Neuronal stem cell (in vitro differentiated cells): ENCODE measurements around the gene BRPF1.

Source experiments
- DNase-seq: peaks from one replicate; pipeline ENCODE4 v3.0.0-alpha.2; 2013; ENCODE audit warnings: low spot score
- H2AFZ ChIP-seq: one replicate; pipeline ENCODE4 v1.6.1; 2013; ENCODE audit warnings: mild to moderate bottlenecking, low read length, inconsistent platforms
- H2AK5ac ChIP-seq: 2 replicates; pipeline ENCODE4 v1.6.1; 2013; ENCODE audit warnings: low read depth, mild to moderate bottlenecking, inconsistent platforms, low read length, moderate library complexity, mixed read lengths
- H2BK120ac ChIP-seq: 2 replicates; pipeline ENCODE4 v1.6.1; 2013; ENCODE audit warnings: low read depth, mild to moderate bottlenecking, inconsistent platforms, low read length, moderate library complexity, mixed read lengths
- H2BK12ac ChIP-seq: one replicate; pipeline ENCODE4 v1.6.1; 2013; ENCODE audit warnings: low read length, inconsistent platforms
- H2BK15ac ChIP-seq: 2 replicates; pipeline ENCODE4 v1.6.1; 2013; ENCODE audit warnings: mild to moderate bottlenecking, low read length, inconsistent platforms, mixed read lengths
- H2BK5ac ChIP-seq: one replicate; pipeline ENCODE4 v1.6.1; 2013; ENCODE audit warnings: inconsistent platforms, mild to moderate bottlenecking, low read length, moderate library complexity
- H3K14ac ChIP-seq: one replicate; pipeline ENCODE4 v1.6.1; 2013; ENCODE audit warnings: low read length, inconsistent platforms
- H3K18ac ChIP-seq: 2 replicates; pipeline ENCODE4 v1.6.1; 2013; ENCODE audit warnings: low read length, inconsistent platforms
- H3K23ac ChIP-seq: 2 replicates; pipeline ENCODE4 v1.6.1; 2013; ENCODE audit warnings: low read depth, mild to moderate bottlenecking, mixed read lengths, low read length, inconsistent platforms; ENCODE audit not compliant: poor library complexity
- H3K27ac ChIP-seq: replicated peaks from 3 replicates; pipeline ENCODE4 v1.5.1; 2013; ENCODE audit warnings: low read length, inconsistent platforms
- H3K27me3 ChIP-seq, 3 experiments: 2 replicates each; pipeline ENCODE4 v1.6.1; 2013; ENCODE audit warnings: low read length in 3 of 3, mild to moderate bottlenecking in 2 of 3, inconsistent platforms in 1 of 3, low read depth in 1 of 3, mixed read lengths in 1 of 3, moderate library complexity in 1 of 3; ENCODE audit not compliant: control insufficient read depth in 3 of 3, insufficient read depth in 3 of 3
- H3K36me3 ChIP-seq, 2 donors: replicated peaks in 1 of 2; 2 replicates each; pipeline ENCODE4 v1.6.1; 2013; ENCODE audit warnings: low read length in 2 of 2; ENCODE audit not compliant: control insufficient read depth in 2 of 2, insufficient read depth in 2 of 2
- H3K4ac ChIP-seq: 2 replicates; pipeline ENCODE4 v1.6.1; 2013; ENCODE audit warnings: inconsistent platforms, mild to moderate bottlenecking, low read length, moderate library complexity
- H3K4me1 ChIP-seq, 2 donors: 1 replicate in 1 of 2; 2 replicates in 1 of 2; pipeline ENCODE4 v1.6.1; 2013; ENCODE audit warnings: low read length in 2 of 2, low read depth in 1 of 2; ENCODE audit not compliant: control insufficient read depth in 2 of 2, insufficient read depth in 1 of 2
- H3K4me2 ChIP-seq: one replicate; pipeline ENCODE4 v1.6.1; 2013; ENCODE audit warnings: mild to moderate bottlenecking, low read length, inconsistent platforms; ENCODE audit not compliant: insufficient read depth, poor library complexity, severe bottlenecking
- H3K4me3 ChIP-seq, 2 donors: 2 replicates each; pipeline ENCODE4 v1.5.1; 2013; ENCODE audit warnings: low read length in 2 of 2, mild to moderate bottlenecking in 2 of 2, inconsistent platforms in 1 of 2, moderate library complexity in 1 of 2
- H3K79me1 ChIP-seq: one replicate; pipeline ENCODE4 v1.6.1; 2013; ENCODE audit warnings: low read depth, mild to moderate bottlenecking, inconsistent platforms, low read length, moderate library complexity
- H3K9ac ChIP-seq: one replicate; pipeline ENCODE4 v1.6.1; 2013; ENCODE audit warnings: mild to moderate bottlenecking, low read depth, low read length, inconsistent platforms; ENCODE audit not compliant: poor library complexity
- H3K9me3 ChIP-seq, 2 donors: replicated peaks in 1 of 2; 2 replicates each; pipeline versions ENCODE3 to v1.6.1; 2013; ENCODE audit warnings: low read length in 2 of 2, mild to moderate bottlenecking in 2 of 2, inconsistent platforms in 1 of 2, low read depth in 1 of 2, mixed read lengths in 1 of 2, moderate library complexity in 1 of 2; ENCODE audit not compliant: control insufficient read depth in 2 of 2, insufficient read depth in 1 of 2
- H4K8ac ChIP-seq: one replicate; pipeline ENCODE4 v1.6.1; 2013; ENCODE audit warnings: low read depth, mild to moderate bottlenecking, inconsistent platforms, low read length, moderate library complexity
- H4K91ac ChIP-seq: one replicate; pipeline ENCODE4 v1.6.1; 2013; ENCODE audit warnings: low read length, low read depth, mild to moderate bottlenecking, inconsistent platforms; ENCODE audit not compliant: poor library complexity
- WGBS, 2 donors: extraction: QIAGEN DNeasy Blood & Tissue Kit; methylation state at CpG; one replicate each; pipeline ENCODE4 v1.1.7; 2013; ENCODE audit warnings: missing lambda C conversion rate in 2 of 2, mixed read lengths in 1 of 2; ENCODE audit not compliant: insufficient read length in 2 of 2, insufficient replicate concordance in 1 of 2; ENCODE audit errors: extremely low coverage in 2 of 2; 5-methylcytosine and 5-hydroxymethylcytosine counted together

The BRPF1 gene

DNA sequence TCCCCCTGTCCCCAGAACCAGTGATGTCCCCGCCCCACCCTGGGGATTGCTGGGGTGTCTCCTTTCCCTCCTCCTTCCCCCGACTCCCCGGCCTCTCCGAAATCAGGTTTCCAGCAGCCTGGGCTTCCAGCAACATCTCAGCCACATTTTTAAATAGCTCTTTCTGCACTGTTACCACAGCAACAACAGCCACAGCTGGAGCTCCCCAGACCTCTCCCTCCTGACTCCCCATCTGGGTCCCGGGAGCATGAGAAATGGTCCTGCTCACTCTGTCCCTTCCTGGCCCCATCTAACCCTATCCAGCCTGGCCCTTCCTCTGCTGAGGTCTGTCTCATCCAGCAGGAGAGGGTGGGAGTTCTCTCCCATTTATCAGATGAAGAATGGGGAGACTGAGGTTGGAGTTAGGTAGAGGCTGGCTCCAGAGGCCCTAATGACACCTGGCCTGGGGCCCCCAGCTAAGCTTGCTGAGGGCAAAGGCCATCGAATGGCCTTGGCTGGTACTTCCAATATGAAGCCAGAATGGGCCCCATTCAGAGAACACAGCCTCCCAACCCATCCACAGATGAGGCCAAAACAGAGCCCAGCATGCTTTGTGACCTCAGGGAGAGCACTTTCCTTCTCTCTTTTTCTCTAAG lies 36.7 kb downstream of the BRPF1 start:
- H2AFZ ChIP-seq = no peak overlapping the region
- H3K9me3 ChIP-seq = peaks cover 0 to 2% of the 10 kb centered on the region in 2 donors
- peaks cover 4% of the 10 kb centered on the region for H3K79me1 ChIP-seq
- no peak overlapping the region for H2BK15ac ChIP-seq
- no peak overlapping the region for H3K18ac ChIP-seq
- no peak overlapping the region for H3K23ac ChIP-seq
- no peak overlapping the region for H3K27ac ChIP-seq
- DNase-seq = no peak
- H3K4me2 ChIP-seq = no peak overlapping the region
- no peak overlapping the region for H3K4me3 ChIP-seq
- H4K91ac ChIP-seq = no peak overlapping the region
- no peak overlapping the region for H4K8ac ChIP-seq
- WGBS, 2 donors = no CpG with 5 or more reads among the region's 6 CpGs
- no peak overlapping the region for H2AK5ac ChIP-seq
- H3K27me3 ChIP-seq = no peaks in the 10 kb centered on the region
- H2BK120ac ChIP-seq = no peak overlapping the region
- H2BK5ac ChIP-seq = no peak overlapping the region
- H3K14ac ChIP-seq = no peak overlapping the region
- no peak overlapping the region for H3K9ac ChIP-seq
- no peak overlapping the region for H2BK12ac ChIP-seq
- peaks cover 0 to 13% of the 10 kb centered on the region in 2 donors for H3K4me1 ChIP-seq
- no peak overlapping the region for H3K4ac ChIP-seq
- H3K36me3 ChIP-seq = peaks cover 9 to 24% of the 10 kb centered on the region in 2 donors

DNA sequence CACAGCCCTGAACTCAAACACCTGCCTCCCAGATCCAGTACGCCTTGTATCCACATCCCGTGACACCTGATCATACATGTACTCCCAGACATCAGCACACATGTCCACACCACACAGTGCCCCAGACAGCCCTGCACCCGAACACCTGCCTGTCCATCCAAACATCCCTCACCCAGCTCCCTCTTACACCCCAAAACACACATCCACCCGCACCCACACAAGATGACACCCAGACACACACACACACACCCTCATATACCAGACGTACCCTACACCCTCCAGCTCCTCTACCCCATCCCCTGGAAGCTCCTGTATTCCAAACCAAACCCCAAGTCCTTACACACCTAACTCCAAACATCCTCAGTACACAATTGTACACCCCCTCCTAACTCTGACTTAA lies 37.5 kb downstream of the BRPF1 start:
- Histone ChIP-seq H2BK120ac (no peak overlapping the region), H2BK5ac (no peak overlapping the region), H3K27me3 (no peaks in the 10 kb centered on the region), H3K79me1 (peaks cover 4% of the 10 kb centered on the region), H3K4me1 (peaks cover 0 to 13% of the 10 kb centered on the region in 2 donors), H3K9ac (peak overlapping the region; percentile 74), H3K23ac (peak overlapping the region; percentile 81), H3K4ac (peak overlapping the region; percentile 41), H2AK5ac (peak overlapping the region; percentile 8), H2AFZ (no peak overlapping the region), H3K18ac (no peak overlapping the region), H3K36me3 (peaks cover 9 to 18% of the 10 kb centered on the region in 2 donors), H4K91ac (peak overlapping the region; percentile 59), H3K14ac (no peak overlapping the region), H3K4me2 (no peak overlapping the region), H2BK15ac (peak overlapping the region; percentile 84), H4K8ac (no peak overlapping the region), H2BK12ac (no peak overlapping the region), H3K27ac (no peak overlapping the region), H3K4me3 (peak overlapping the region; percentile 42 to 82), H3K9me3 (peaks cover 0 to 2% of the 10 kb centered on the region in 2 donors)
- DNase-seq = no peak
- WGBS, 2 donors = 100% methylated on average over 1 of the region's 5 CpGs; no CpG with 5 or more reads in 1 of the 2 donors

- Histone ChIP-seq H3K36me3 (peaks cover 9 to 16% of the 10 kb centered on the region in 2 donors), H4K8ac (no peak within 1 kb of the TSS), H3K9me3 (peaks cover 0 to 2% of the 10 kb centered on the region in 2 donors), H3K14ac (peak within 1 kb of the TSS; percentile 27), H3K23ac (peak within 1 kb of the TSS; percentile 88), H3K4me3 (peak within 1 kb of the TSS; percentile 42 to 82), H2AFZ (peak within 1 kb of the TSS; percentile 76), H4K91ac (peak within 1 kb of the TSS; percentile 59), H2BK15ac (peak within 1 kb of the TSS; percentile 84), H3K4me2 (peak within 1 kb of the TSS; percentile 82), H3K27ac (no peak within 1 kb of the TSS), H3K27me3 (no peaks in the 10 kb centered on the region), H3K18ac (peak within 1 kb of the TSS; percentile 92), H3K79me1 (peaks cover 4% of the 10 kb centered on the region), H3K9ac (peak within 1 kb of the TSS; percentile 89), H2BK120ac (no peak within 1 kb of the TSS), H2BK5ac (peak within 1 kb of the TSS; percentile 56), H3K4me1 (peaks cover 0 to 13% of the 10 kb centered on the region in 2 donors), H2AK5ac (peak within 1 kb of the TSS; percentile 72), H3K4ac (peak within 1 kb of the TSS; percentile 41), H2BK12ac (no peak within 1 kb of the TSS)
- peak; percentile 62 for DNase-seq
- no CpG with 5 or more reads among the region's 49 CpGs for WGBS, 2 donors
Measured at GRCh38 chr3:9769426-9770275, 38.1 kb downstream of the BRPF1 start, which contains the start of gene CAMK1. Gene CAMK1 (minus strand): TSS chr3:9769947. CDS start chr3:9767749, 2,198 bp downstream.
